Endothelial cell of umbilical vein (primary cell): Measurements from ENCODE around the gene TRPM3.

Experiments used
- EZH2 ChIP-seq: IDR thresholded peaks from 2 replicates; pipeline ENCODE4 v1.6.1; 2012; ENCODE audit warnings: borderline replicate concordance, low read depth, mild to moderate bottlenecking, moderate library complexity, low read length, inconsistent platforms; ENCODE audit not compliant: severe bottlenecking
- MYC ChIP-seq: IDR thresholded peaks from one replicate; pipeline ENCODE4 v1.6.1; 2011; ENCODE audit warnings: mild to moderate bottlenecking, low read depth, low read length
- POLR2A ChIP-seq: IDR thresholded peaks from 2 replicates; pipeline ENCODE4 v1.6.1; 2012; ENCODE audit warnings: low read depth, mild to moderate bottlenecking, control low read depth, low read length
- TF ChIP-seq, protein P1 (sequence below), 2 donors: IDR thresholded peaks; 1 replicate in 1 of 2; 2 replicates in 1 of 2; pipeline ENCODE4 v1.5.1; 2011; ENCODE audit warnings: low read length in 2 of 2, mild to moderate bottlenecking in 2 of 2, moderate library complexity in 2 of 2, control low read depth in 1 of 2, inconsistent platforms in 1 of 2, low read depth in 1 of 2; ENCODE audit not compliant: insufficient read depth in 1 of 2; ENCODE audit errors: extremely low read depth in 1 of 2

- TF ChIP-seq, protein P1, sequence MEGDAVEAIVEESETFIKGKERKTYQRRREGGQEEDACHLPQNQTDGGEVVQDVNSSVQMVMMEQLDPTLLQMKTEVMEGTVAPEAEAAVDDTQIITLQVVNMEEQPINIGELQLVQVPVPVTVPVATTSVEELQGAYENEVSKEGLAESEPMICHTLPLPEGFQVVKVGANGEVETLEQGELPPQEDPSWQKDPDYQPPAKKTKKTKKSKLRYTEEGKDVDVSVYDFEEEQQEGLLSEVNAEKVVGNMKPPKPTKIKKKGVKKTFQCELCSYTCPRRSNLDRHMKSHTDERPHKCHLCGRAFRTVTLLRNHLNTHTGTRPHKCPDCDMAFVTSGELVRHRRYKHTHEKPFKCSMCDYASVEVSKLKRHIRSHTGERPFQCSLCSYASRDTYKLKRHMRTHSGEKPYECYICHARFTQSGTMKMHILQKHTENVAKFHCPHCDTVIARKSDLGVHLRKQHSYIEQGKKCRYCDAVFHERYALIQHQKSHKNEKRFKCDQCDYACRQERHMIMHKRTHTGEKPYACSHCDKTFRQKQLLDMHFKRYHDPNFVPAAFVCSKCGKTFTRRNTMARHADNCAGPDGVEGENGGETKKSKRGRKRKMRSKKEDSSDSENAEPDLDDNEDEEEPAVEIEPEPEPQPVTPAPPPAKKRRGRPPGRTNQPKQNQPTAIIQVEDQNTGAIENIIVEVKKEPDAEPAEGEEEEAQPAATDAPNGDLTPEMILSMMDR (IDR thresholded peaks at IDR 0.05; ENCODE audit: extremely low read depth in 1 of 2, insufficient read depth in 1 of 2, low read depth in 1 of 2, low read length in 2 of 2): no peak
- no peak for TF ChIP-seq MYC
- no peak for TF ChIP-seq EZH2
- no peak for TF ChIP-seq POLR2A
Measured at GRCh38 chr9:71147368-71147767, 25.9 kb upstream of the TRPM3 start.
